ENCODE data around the gene VWA3B. TPM values are rescaled to one million over a fixed set of nuclear protein-coding genes. Genes with fewer than 3 reads are reported as not detected.

Gene VWA3B
- polyA plus RNA-seq, 1 experiment, result not detected

DNA sequence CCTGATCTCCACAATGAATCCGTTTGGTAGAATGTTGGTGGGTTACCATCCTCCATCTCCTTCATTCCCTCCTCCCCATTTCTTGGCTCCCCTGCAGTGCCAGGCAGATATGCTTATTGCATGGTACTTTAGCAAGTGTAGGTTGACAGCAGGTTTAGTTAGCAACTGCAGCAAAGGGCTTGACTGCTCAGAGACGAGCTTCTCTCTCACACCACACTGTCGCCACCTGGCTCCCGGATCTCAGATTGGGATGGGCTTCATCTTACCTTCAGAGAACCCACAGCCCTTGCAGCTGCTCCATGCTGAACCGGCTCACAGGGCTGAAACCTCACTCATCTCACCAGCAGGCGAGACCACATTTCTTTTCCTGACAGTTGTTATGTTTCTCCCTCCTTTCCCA is 88.8 kb downstream of the VWA3B start:
- CTCF ChIA-PET, result no interaction called here
- no peak overlapping the region for H3K4me3 ChIP-seq (ENCODE audit: low read depth, low read length)
- no peaks in the 10 kb centered on the region for H3K9me3 ChIP-seq (ENCODE audit: control insufficient read depth, insufficient read depth, low read length)
- peaks cover 2% of the 10 kb centered on the region for H3K27me3 ChIP-seq (ENCODE audit: control insufficient read depth, insufficient read depth, low read length)
- POLR2A ChIA-PET, result no interaction called here
- H3K27ac ChIP-seq (ENCODE audit: low read depth, low read length), result no peak overlapping the region
- no peak for DNase-seq (ENCODE audit: low read depth, low spot score)
- TF ChIP-seq CTCF (IDR thresholded peaks at IDR 0.05; ENCODE audit: low read depth, low read length), result no peak

DNA sequence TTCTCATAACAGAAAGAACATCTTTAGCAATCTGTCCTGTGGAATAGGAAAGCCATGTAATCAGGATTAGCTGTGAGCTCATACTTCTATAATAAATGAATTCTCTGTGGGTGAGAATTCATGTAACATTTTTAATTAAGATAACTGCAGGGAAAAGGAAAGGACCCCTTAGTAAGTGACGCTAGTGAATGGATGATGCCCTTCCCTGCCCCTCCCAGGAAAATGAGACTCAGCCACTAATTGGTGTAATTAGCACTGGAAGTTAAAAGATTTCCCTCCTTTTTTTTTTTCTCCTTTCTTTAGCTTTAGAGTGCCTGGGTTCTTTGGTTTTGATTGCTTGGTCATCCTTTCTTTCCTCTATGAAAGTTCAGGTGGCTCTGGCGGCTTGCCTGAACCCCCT is 90.3 kb downstream of the VWA3B start:
- H3K4me3 ChIP-seq (ENCODE audit: low read depth, low read length), result no peak overlapping the region
- no peak for DNase-seq (ENCODE audit: low read depth, low spot score)
- TF ChIP-seq CTCF (IDR thresholded peaks at IDR 0.05; ENCODE audit: low read depth, low read length), result no peak
- ChIA-PET POLR2A (no interaction called here), CTCF (no interaction called here)
- no peaks in the 10 kb centered on the region for H3K9me3 ChIP-seq (ENCODE audit: control insufficient read depth, insufficient read depth, low read length)
- no peak overlapping the region for H3K27ac ChIP-seq (ENCODE audit: low read depth, low read length)
- peaks cover 2% of the 10 kb centered on the region for H3K27me3 ChIP-seq (ENCODE audit: control insufficient read depth, insufficient read depth, low read length)

DNA sequence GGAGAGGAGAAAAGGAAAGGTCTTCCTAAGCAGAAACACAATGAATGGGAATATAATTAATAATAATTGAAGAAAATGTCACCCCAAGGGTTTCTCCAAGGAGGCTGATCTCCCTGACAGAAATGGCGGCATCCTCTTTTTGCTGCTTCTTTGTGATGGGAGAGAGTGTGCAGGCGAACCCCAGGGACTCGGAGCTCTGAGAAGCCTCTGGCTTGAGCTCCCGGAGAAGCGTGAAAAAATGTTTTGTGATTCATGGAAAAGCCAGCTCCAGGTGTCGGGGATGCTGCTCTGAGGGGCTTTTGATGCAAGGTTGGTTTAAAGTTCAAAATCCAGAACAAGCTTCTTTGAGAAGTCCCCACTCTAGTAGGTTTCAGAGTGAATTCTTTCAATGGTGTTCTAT is 91.0 kb downstream of the VWA3B start:
- CTCF ChIA-PET, result no interaction called here
- H3K27me3 ChIP-seq (ENCODE audit: control insufficient read depth, insufficient read depth, low read length), result peaks cover 2% of the 10 kb centered on the region
- H3K9me3 ChIP-seq (ENCODE audit: control insufficient read depth, insufficient read depth, low read length), result no peaks in the 10 kb centered on the region
- no peak overlapping the region for H3K4me3 ChIP-seq (ENCODE audit: low read depth, low read length)
- DNase-seq (ENCODE audit: low read depth, low spot score), result no peak
- no peak overlapping the region for H3K27ac ChIP-seq (ENCODE audit: low read depth, low read length)
- TF ChIP-seq CTCF (IDR thresholded peaks at IDR 0.05; ENCODE audit: low read depth, low read length), result no peak
- POLR2A ChIA-PET, result no interaction called here

- Histone ChIP-seq H3K4me3 (ENCODE audit: low read depth, low read length) (no peak overlapping the region), H3K27me3 (ENCODE audit: control insufficient read depth, insufficient read depth, low read length) (peaks cover 10% of the 10 kb centered on the region), H3K27ac (ENCODE audit: low read depth, low read length) (no peak overlapping the region), H3K9me3 (ENCODE audit: control insufficient read depth, insufficient read depth, low read length) (no peaks in the 10 kb centered on the region)
- ChIA-PET CTCF (no interaction called here), POLR2A (no interaction called here)
- no peak for TF ChIP-seq CTCF (IDR thresholded peaks at IDR 0.05; ENCODE audit: low read depth, low read length)
- no peak for DNase-seq (ENCODE audit: low read depth, low spot score)
Measured at GRCh38 chr2:98180456-98180855, 93.5 kb downstream of the VWA3B start.

GRCh38 chr2:98181346-98181745 is 94.4 kb downstream of the VWA3B start:
- H3K27me3 ChIP-seq (ENCODE audit: control insufficient read depth, insufficient read depth, low read length), result peaks cover 7% of the 10 kb centered on the region
- POLR2A ChIA-PET, result no interaction called here
- no peak overlapping the region for H3K4me3 ChIP-seq (ENCODE audit: low read depth, low read length)
- no peak for TF ChIP-seq CTCF (IDR thresholded peaks at IDR 0.05; ENCODE audit: low read depth, low read length)
- no peak for DNase-seq (ENCODE audit: low read depth, low spot score)
- H3K27ac ChIP-seq (ENCODE audit: low read depth, low read length), result no peak overlapping the region
- no peaks in the 10 kb centered on the region for H3K9me3 ChIP-seq (ENCODE audit: control insufficient read depth, insufficient read depth, low read length)
- CTCF ChIA-PET, result no interaction called here

Data from AG04450 (cell line).